Tongue (tissue), 2 donors: ENCODE data around the gene KLHL28. TPM values are rescaled to one million over a fixed set of nuclear protein-coding genes. Genes with fewer than 3 reads are reported as not detected.

Experiments used
- DNase-seq: peaks from one replicate; pipeline ENCODE4 v3.0.0-alpha.2; 2015
- total RNA-seq: library from RNA; depleted of rRNA; stranded (reverse); fragments of >200 nt; gene quantifications from one replicate; pipeline ENCODE4 v1.2.3, GENCODE V29; 2014

Gene KLHL28
- total RNA-seq, 1 donor from 2014 or later: 33.7 TPM

GRCh38 chr14:44960646-44961045, 1.1 kb downstream of the KLHL28 start:
- no peak for DNase-seq

GRCh38 chr14:44960146-44960545, 1.6 kb downstream of the KLHL28 start:
- no peak for DNase-seq

- no peak for DNase-seq
These were observed 2.2 kb downstream of the KLHL28 start for GRCh38 chr14:44959538-44959937.

GRCh38 chr14:44956866-44957265, 4.9 kb downstream of the KLHL28 start:
- DNase-seq: no peak

- DNase-seq: no peak
These were observed 6.2 kb downstream of the KLHL28 start for GRCh38 chr14:44955528-44955927.

GRCh38 chr14:44954750-44955149, 7.0 kb downstream of the KLHL28 start:
- DNase-seq: no peak

DNA sequence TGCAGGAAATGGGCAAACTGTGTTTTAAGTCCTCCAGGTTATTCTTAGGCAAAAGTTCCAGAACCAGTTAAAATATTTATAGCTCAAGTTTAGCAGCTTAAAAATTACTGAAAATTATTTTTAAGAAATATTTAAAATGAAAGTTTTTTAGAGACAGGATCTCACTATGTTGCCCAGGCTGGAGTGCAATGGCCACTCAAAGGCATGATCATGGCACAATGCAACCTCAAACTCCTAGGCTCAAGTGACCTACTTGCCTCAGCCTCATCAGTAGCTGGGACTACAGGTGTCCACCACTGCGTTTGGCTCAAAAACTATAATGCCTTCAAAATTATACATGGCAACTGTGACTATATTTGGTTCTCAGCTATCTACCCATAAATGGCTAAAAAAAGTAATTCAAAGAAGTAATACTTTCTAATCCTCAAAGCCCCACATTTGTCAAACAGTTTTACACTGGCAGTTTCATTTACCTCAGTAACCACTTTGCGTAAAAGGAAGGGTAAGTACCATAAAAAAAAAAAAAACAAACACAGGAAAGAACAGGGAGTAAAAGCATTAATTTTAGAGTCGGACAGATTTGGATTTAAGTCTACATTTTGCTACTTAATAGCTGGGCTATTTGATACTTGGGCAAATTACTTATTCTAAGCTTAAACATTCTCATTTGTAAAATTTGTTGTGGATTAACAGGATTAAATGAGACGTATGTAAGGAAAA, 9.2 kb downstream of the KLHL28 start:
- no peak for DNase-seq

DNA sequence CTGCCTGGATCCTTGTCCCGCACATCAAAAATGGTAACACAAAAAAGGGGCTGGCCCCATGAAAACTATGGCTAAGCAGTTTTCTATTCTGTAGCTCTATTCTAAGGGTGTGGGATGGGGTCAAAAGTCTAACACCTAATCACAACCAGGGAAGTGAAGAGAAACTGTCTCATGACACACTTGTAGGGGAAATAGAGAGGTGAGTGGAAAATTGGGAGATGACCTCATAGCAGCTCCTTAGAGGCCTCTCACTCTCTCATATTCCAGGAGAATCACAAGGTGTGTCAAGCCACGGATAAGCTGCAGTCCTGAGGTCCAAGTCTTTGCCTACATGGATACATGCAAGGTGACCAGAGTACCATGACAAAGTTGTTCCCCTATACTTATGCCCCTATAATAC, 10.7 kb downstream of the KLHL28 start:
- DNase-seq: no peak

GRCh38 chr14:44945264-44945663, 16.5 kb downstream of the KLHL28 start:
- no peak for DNase-seq

- no peak for DNase-seq
These were observed 17.6 kb downstream of the KLHL28 start for GRCh38 chr14:44944107-44944506.

- DNase-seq: no peak
These were observed 19.3 kb downstream of the KLHL28 start for GRCh38 chr14:44942436-44942835.

DNA sequence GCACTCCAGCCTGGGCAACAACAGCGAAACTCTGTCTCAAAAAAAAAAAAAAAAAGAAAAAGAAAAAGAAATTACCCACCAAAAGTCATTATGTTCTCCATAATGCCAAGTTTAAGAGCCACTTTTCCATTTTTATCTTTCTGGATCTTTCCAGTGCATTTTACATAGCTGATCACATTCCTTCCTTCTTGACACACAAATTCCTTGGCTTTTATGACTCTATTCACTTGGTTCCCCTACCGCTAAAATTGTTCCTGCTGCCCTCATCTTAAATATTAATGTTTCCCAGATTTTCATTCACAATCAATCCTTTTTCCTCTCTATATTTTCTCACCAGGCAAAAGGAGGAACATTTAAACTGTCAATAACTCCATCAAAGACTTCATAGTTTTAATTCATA, 20.2 kb downstream of the KLHL28 start:
- DNase-seq: no peak

DNA sequence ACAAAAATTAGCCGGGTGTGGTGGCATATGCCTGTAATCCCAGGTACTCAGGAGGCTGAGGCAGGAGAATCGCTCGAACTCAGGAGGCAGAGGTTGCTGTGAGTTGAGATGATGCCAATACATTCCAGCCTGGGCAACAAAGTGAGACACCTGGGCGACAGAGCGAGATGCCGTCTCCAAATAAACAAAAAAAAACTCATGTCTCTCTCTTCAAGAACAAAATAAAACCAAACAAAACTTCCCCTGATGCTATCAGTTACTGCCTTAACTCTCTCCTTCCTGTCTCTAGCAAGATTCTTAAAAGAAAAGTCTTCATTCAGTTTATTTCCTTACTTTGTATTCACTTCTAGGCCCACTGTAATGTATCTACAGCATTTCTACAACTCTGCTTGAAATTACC, 20.8 kb downstream of the KLHL28 start:
- no peak for DNase-seq

DNA sequence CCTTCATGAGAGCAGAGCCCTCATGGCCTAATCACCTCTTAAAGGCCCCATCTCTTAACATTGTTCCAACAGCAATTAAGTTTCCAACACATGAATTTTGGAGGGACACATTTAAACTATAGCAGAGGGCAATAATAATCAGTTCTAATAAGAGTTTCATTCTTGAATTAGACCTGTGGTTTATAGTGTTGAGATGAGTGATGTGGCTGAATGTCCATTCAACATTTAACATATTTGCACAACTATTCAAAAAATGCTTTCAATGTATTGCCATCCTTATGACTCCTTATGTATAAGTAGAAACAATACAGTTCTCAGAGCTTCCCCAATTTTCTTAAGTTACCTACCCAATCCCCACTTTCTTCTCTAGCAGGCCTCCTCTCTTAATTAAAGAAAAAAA, 21.5 kb downstream of the KLHL28 start:
- no peak for DNase-seq

DNA sequence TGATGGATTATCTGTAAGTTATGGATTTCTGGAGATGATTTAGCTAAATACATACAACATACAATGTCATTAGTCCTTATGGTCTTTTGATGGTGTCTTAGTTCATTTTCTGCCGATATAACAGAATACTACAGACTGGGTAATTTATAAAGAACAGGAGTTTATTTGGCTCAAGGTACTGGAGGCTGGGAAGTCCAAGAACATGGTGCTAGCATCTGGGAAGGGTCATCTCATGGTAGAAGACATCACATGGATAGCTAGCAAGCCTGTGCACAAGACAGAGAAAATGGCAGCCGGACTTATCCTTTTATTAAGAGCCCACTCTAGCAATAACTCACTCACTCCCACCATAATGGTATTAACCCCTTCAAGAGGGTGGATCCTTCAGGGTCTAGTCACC, 24.2 kb downstream of the KLHL28 start:
- no peak for DNase-seq

DNA sequence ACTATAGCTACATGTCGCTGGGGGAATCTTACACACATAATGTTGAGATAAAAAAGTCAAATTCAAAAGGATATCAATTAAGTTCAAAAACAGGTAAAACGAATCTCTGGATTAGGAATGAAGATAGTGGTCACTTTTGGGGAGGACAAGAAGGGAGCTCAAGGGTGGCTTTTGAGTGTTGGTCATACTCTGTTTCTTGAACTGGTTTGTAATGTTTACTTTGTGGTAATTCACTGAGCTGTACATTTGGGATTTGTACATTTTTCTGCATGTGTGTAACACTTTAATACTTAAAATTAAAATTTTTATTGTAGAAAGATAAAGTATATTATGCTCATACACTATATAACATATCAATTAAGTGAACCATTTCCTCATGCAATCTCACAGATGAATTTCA, 26.6 kb downstream of the KLHL28 start:
- no peak for DNase-seq

- no peak for DNase-seq
These were observed 33.0 kb downstream of the KLHL28 start for GRCh38 chr14:44928793-44929192.

DNA sequence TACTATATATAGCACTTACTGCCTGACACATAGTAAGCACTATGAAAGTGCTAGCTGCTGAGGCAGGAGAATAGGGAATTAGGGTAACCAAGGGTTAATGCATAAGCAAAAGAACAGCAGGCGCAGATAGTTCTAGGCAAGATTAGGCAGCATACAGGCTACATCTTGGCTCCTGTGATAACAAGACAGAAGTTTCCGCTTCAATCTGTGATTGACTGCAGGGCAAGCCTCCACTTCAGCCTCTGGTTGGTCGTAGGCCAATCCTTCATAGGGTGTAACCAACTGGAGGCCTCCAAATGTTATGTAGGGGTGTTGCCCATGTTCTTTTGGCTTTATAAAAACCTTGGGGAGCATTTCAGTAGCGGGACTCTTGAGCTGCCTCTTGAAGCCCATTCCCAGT, 46.9 kb downstream of the KLHL28 start:
- peak; percentile 34 for DNase-seq

GRCh38 chr14:44912041-44912869, 49.5 kb downstream of the KLHL28 start:
- DNase-seq: peak; percentile 13

- DNase-seq: peak; percentile 65
These were observed 50.9 kb downstream of the KLHL28 start for GRCh38 chr14:44910821-44911220.

DNA sequence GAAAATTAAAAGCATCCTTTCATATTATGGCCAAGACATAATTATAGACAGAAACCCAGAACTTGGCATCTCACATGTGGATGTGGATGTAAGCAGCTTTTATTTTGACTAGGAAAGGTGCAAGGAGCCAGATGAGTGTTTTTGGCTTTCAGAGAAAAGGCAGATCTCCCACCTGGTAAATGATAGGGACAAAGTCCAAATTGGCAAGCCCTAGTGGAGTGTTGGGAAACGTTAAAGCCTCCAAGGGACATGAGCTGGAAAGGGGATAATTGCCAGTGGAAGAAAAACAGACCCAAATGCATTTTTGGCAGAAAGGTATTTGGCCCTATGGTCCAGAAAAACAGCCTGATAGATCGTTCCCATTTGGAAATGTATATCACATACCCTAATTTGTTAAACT, 60.1 kb downstream of the KLHL28 start:
- DNase-seq: peak; percentile 46

DNA sequence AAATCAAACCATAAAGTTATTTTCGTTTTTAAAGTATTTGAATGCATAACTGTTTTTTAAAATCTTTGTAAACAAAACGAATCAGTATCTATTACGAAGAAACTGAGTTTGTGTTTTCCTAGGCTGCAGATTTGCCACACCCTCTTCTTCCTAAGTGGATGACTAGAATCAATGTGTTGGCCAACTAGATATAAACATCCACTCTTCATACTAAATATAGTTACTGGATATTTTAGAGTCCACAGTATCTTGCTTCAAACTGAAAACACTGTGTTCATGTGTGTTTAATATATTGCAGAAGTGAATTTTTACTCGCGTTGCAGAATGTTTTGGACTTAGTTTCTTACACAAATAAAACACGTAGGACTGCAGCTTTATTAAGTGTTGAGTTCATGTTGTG, 63.2 kb downstream of the KLHL28 start:
- DNase-seq: peak; percentile 43

- DNase-seq: no peak
These were observed 63.9 kb downstream of the KLHL28 start for GRCh38 chr14:44897845-44898151.
